ENCODE results near the gene SMYD3. TPM values are rescaled to one million over a fixed set of nuclear protein-coding genes. Genes with fewer than 3 reads are reported as not detected.

The SMYD3 gene
- total RNA-seq, 2 donors from 2014 or later, result 16.2 to 16.4 TPM

DNA sequence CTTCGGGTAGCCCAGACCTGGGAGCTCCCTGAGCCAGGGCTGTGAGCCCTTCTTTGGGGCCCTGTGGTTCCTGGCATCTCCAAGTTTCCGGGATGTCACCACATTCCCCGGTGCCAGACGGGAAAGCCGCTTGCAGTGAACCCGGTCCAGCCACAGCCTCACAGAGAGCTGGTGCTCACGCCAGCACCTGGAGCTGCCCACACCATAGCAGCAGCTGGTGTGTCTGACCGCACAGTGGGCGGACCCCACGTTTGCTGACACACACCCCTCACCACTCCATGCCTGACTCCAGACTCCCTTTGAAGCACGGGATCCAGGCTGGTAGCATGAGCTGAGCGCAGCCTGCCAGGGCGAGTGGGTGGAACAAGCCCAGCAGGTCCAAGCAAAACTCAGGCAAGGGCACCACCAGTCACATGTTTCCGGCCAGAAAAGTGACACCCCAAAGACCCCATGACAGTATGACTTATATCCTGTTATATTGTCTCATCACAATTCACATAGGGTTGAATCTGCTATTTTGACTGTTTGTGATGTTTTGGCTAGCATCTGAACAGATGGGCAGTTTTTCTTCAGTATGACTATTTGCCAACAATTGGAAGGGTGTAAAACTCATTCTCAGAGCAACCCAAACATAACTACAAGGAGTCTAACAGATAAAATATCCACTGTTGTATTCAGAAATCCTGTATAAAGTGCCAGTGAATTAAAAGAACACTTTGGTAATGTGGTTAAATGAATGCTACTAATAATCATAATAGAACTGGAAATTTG is 285.4 kb downstream of the SMYD3 start:
- no peak overlapping the region for H3K4me3 ChIP-seq
- H3K9me3 ChIP-seq, result no peaks in the 10 kb centered on the region
- H3K27ac ChIP-seq, result no peak overlapping the region
- no peak overlapping the region for H3K9ac ChIP-seq (ENCODE audit: low read depth in 2 of 2, low read length in 2 of 2)
- H3K36me3 ChIP-seq, result no peaks in the 10 kb centered on the region
- no peak for DNase-seq
- H3K27me3 ChIP-seq, result no peaks in the 10 kb centered on the region
- H3K4me1 ChIP-seq, result no peaks in the 10 kb centered on the region
- TF ChIP-seq, protein P1, sequence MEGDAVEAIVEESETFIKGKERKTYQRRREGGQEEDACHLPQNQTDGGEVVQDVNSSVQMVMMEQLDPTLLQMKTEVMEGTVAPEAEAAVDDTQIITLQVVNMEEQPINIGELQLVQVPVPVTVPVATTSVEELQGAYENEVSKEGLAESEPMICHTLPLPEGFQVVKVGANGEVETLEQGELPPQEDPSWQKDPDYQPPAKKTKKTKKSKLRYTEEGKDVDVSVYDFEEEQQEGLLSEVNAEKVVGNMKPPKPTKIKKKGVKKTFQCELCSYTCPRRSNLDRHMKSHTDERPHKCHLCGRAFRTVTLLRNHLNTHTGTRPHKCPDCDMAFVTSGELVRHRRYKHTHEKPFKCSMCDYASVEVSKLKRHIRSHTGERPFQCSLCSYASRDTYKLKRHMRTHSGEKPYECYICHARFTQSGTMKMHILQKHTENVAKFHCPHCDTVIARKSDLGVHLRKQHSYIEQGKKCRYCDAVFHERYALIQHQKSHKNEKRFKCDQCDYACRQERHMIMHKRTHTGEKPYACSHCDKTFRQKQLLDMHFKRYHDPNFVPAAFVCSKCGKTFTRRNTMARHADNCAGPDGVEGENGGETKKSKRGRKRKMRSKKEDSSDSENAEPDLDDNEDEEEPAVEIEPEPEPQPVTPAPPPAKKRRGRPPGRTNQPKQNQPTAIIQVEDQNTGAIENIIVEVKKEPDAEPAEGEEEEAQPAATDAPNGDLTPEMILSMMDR (IDR thresholded peaks at IDR 0.05), result no peak
- intact Hi-C loops (cut with DNase I), result no loop called here

DNA sequence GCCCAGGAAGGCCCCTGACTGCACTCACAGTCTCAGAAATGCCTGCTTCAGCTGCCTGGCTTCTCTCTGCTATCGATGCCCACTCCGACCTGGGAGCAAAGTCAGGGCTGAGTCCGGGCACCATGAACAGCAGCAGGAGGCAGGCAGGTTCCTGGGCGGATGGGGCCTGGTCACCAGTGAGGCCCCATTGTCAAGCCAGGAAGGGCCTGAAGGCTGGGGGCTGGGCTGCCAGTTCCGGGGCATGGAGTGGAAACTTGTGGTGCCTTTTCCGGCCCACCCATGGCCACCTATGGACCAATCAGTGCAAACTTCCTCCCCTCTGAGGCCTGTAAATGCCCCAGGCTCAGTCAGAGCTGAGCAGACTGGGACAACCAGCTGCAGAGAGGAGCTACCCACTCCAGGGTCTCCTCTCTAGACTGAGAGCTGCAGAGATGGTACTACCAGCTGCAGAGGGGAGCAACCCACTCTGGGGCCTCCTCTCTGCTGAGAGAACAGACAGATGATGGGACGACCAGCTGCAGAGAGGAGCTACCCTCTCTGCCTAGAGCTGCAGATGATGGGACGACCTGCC is 286.5 kb downstream of the SMYD3 start:
- TF ChIP-seq, protein P1 (IDR thresholded peaks at IDR 0.05), result no peak
- Histone ChIP-seq H3K27me3 (no peaks in the 10 kb centered on the region), H3K27ac (no peak overlapping the region), H3K4me3 (no peak overlapping the region), H3K4me1 (no peaks in the 10 kb centered on the region), H3K9me3 (no peaks in the 10 kb centered on the region), H3K36me3 (no peaks in the 10 kb centered on the region), H3K9ac (ENCODE audit: low read depth in 2 of 2, low read length in 2 of 2) (no peak overlapping the region)
- intact Hi-C loops (cut with DNase I), result no loop called here
- DNase-seq, result no peak

DNA sequence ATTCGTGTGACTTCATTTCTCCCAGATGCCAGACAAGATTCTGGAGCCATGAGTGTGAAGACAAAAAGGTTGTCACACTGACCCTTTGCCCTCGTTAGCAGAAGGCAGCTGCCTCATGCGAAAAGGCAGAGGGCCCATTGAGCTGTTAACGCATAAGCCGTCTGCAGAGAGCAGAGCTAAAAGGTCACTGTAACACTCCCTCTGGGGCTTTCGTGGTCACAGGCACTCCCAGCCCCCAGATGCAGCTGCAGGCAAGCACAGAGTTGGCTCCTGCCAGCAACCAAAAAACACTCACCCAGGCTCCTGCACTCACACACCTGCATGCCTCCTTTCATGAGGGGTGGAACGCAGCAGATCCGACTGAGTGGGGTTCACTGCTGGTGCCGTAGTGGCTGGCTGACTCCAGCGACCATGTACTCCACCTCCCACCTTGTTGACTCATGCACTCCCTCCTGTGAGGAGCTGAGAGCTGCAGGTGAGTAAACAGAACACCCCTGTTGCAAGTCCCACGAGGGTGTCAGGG is 287.5 kb downstream of the SMYD3 start:
- Histone ChIP-seq H3K4me3 (no peak overlapping the region), H3K9ac (ENCODE audit: low read depth in 2 of 2, low read length in 2 of 2) (no peak overlapping the region), H3K9me3 (no peaks in the 10 kb centered on the region), H3K36me3 (no peaks in the 10 kb centered on the region), H3K4me1 (no peaks in the 10 kb centered on the region), H3K27me3 (no peaks in the 10 kb centered on the region), H3K27ac (no peak overlapping the region)
- DNase-seq, result no peak
- TF ChIP-seq, protein P1 (IDR thresholded peaks at IDR 0.05), result no peak
- intact Hi-C loops (cut with DNase I), result no loop called here

DNA sequence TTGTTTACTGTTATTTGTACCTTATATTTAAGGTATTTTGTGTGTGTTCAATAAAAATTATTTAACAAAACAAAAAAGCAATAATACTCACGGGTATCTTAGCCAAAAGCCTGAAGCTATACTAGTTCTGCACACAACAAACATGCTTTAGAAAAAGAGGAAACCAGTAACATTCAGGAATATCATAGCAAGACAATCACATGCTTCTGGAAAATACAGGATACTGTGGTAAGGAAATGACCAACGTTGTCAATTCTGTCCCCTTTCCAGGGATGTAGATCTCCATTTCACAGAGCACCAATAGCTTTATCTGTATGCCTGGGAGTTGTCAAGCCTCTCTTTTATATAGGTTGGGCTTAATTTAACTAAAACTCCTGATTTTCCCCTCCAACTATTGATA is 288.4 kb downstream of the SMYD3 start:
- no peak for DNase-seq
- Histone ChIP-seq H3K4me3 (no peak overlapping the region), H3K27me3 (no peaks in the 10 kb centered on the region), H3K27ac (no peak overlapping the region), H3K9ac (ENCODE audit: low read depth in 2 of 2, low read length in 2 of 2) (no peak overlapping the region), H3K9me3 (no peaks in the 10 kb centered on the region), H3K4me1 (no peaks in the 10 kb centered on the region), H3K36me3 (no peaks in the 10 kb centered on the region)
- TF ChIP-seq, protein P1 (IDR thresholded peaks at IDR 0.05), result no peak
- intact Hi-C loops (cut with DNase I), result no loop called here

DNA sequence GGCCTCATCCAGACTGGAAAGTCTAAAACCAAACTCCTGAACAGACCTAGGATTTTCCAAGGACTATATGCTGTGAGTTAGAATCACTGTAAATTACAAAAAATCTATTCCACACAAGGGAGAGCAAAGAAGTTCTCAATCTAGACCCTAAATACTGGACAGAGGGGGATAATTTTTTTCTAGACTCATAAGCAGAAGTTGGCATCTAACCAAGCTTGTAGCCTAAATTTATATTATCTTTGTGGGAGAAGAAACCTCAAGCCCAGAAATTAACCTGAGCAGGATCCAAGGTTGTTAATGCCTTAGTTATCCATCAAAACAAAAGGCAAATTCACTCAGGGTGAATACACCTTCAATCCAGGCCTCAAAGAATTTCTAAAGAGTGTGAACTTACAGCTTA is 290.2 kb downstream of the SMYD3 start:
- Histone ChIP-seq H3K27me3 (no peaks in the 10 kb centered on the region), H3K9me3 (no peaks in the 10 kb centered on the region), H3K9ac (ENCODE audit: low read depth in 2 of 2, low read length in 2 of 2) (no peak overlapping the region), H3K4me3 (no peak overlapping the region), H3K27ac (no peak overlapping the region), H3K4me1 (no peaks in the 10 kb centered on the region), H3K36me3 (no peaks in the 10 kb centered on the region)
- DNase-seq, result no peak
- intact Hi-C loops (cut with DNase I), result no loop called here
- TF ChIP-seq, protein P1 (IDR thresholded peaks at IDR 0.05), result no peak
